Cardiac fibroblast (primary cell): Measurements from ENCODE around the gene HMG20B.
"Not testable (repeated sequence)": the region's sequence is repeated elsewhere in the genome, so short reads cannot be mapped to it uniquely, and the experiment has no call there.

ENCODE experiments used
- DNase-seq, 2 donors: peaks; one replicate each; pipeline versions ENCODE4 v3.0.0 to v3.0.0-alpha.2; 2010; ENCODE audit warnings: low read depth in 2 of 2
- H3K4me3 ChIP-seq, 2 donors: replicated peaks in 1 of 2; 1 replicate in 1 of 2; 2 replicates in 1 of 2; pipeline ENCODE4 v1.5.1; 2011; ENCODE audit warnings: low read depth in 2 of 2, low read length in 2 of 2, mild to moderate bottlenecking in 2 of 2, moderate library complexity in 1 of 2
- CTCF ChIP-seq: IDR thresholded peaks from one replicate; pipeline ENCODE4 v1.5.1; 2011; ENCODE audit warnings: low read depth, mild to moderate bottlenecking, low read length, inconsistent platforms

HMG20B gene

DNA sequence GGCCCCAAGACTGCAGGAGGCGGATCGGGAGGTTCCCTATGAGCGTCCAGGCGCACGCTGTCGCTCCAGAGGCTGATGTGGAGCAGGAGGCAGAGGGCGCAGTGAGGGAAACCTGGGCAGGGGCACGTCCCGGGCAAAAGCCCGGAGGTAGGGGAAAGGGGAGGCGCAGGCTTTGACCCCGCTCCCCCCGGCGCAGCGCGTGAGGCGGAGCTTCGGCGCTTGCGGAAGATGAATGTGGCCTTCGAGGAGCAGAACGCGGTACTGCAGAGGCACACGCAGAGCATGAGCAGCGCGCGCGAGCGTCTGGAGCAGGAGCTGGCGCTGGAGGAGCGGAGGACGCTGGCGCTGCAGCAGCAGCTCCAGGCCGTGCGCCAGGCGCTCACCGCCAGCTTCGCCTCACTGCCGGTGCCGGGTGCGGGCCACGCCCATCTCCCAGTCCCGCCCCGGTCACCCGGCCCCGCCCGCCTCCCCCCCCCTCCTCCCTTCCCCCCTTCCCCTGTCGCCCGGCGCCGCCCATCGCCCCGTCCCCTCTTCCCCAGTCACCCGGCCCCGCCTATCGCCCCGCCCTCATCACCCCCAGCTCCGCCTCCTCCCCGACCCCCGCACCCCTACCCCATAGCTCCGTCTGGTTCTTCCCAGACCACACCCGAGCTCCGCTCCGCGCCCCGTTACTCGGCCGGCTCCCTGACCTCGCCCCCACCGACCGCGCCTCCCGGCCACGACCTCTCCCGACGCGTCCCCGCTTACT, 4.1 kb downstream of the HMG20B start:
- TF ChIP-seq CTCF = no peak
- peak; percentile 64 to 79 for DNase-seq
- peak overlapping the region; percentile 25 to 26 for H3K4me3 ChIP-seq

DNA sequence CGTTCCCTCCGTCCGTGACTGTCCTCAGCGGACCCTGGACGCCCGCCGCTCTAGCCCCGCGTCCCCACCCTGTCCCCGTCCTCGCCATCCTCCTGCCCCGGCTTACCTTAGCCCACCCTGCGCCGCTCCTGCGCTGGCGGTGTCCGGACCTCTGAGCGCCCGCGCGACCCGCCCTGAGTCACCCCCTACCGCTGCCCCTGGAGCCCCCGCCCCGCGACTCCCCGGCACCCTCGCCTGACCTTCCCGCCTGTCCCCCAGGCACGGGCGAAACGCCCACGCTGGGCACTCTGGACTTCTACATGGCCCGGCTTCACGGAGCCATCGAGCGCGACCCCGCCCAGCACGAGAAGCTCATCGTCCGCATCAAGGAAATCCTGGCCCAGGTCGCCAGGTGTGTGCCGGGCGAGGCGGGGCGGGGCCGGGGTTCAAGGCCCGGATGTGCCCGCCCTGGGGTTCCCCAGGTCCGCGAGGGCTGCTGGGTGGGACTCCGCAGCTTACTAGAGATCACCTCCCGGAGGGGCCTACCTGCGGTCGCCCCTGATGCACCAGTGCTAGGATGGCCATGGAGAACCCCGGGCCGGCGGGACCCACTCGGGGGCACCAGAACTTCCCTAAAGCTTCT, 5.1 kb downstream of the HMG20B start:
- DNase-seq = no peak
- no peak for TF ChIP-seq CTCF
- no peak overlapping the region for H3K4me3 ChIP-seq

GRCh38 chr19:3578390-3578789, 5.6 kb downstream of the HMG20B start:
- no peak for TF ChIP-seq CTCF
- no peak for DNase-seq
- no peak overlapping the region for H3K4me3 ChIP-seq

DNA sequence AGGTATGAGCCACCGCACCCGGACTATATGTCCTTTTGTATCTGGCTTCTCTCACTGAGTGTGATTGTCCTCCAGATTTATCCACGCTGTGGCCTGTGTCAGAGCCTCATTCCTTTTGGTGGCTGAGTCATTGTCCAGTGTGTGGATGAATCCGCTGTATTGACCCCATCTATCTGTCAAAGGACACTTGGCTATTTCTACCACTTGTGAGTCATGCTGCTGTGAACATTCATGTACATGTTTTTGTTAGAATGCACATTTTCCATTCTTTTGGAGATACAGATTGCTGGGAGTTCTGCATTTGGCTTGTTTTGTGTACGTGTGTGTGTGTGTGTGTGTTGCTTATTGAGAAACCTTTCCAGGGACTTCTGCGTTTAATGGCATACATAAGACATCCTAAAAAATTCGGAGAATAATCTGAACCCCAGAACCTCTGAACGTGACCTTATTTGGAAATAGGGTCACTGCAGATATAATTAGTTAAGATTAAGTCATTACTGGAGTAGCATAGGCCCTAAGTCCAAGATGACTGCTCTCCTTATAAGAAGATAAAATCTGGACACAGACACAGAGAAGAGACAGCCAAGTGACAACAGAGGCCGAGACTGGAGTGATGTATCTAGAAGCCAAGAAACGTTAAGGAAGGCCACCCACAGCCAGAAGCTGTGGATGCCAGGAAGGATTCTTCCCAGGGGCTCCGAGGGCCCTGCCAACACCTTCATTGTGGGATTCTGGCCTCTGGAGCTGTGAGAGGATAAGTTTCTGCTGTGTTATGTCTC, 7.6 kb downstream of the HMG20B start:
- no peak overlapping the region for H3K4me3 ChIP-seq
- TF ChIP-seq CTCF = no peak
- DNase-seq = peak; percentile 92 to 97

- not testable (repeated sequence) for DNase-seq, H3K4me3 ChIP-seq
These were observed 9.0 kb downstream of the HMG20B start for GRCh38 chr19:3581792-3582191.

- H3K4me3 ChIP-seq, DNase-seq: not testable (repeated sequence)
These were observed 11.5 kb downstream of the HMG20B start for GRCh38 chr19:3584036-3584802.

DNA sequence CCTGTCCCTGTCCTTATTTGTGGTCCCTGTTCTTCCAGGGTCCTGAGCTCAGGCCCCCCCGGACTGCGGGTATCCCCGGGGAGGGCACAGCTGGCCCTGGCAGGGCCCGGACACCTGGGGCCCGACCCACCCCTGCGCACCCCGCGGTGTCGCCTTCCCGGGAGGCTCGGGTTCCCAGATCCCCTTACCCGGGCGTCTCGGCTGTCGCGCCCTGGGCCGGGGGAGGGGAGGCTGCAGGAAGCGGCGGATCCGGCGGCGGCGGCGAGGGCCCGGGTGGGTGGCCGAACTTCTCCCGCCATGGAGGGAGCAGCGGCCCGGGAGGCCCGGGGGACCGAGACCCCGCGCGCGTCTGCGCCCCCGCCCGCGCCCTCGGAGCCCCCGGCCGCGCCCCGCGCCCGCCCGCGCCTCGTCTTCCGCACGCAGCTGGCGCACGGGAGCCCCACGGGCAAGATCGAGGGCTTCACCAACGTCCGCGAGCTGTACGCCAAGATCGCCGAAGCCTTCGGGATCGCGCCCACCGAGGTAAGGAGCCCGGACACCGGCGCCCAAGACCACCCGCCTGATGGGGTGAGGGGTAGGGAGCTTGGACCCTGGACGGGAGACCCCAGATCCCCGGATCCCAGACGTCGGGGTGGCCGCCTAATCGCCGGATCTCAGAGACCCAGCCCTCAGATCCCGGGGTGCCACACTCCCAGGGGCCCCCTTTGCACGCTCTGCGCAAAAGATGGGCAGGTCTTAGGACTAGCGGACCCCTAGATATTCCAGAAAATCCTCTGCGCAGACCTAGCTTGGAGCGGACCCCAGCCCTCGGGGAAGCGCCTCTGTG, 12.8 kb downstream of the HMG20B start, which contains the start of gene GIPC3:
Gene GIPC3 (plus strand): TSS at position 178 of the 826 bp plus-strand sequence. CDS start 120 bp downstream, at position 298.
- H3K4me3 ChIP-seq = peak within 1 kb of the TSS in 1 of 2 donors; percentile 17
- TF ChIP-seq CTCF = no peak
- DNase-seq = no peak
